Upper lobe of left lung (tissue), 4 donors: ENCODE measurements around the gene XXYLT1.

ENCODE experiments used
- CTCF ChIP-seq, 6 experiments: fragments of 450-650 bp in 4 of 6; fragments of 200-600 bp in 2 of 6; sonication (generic) in 2 of 6; IDR thresholded peaks; one replicate each; pipeline ENCODE4 v1.5.1; 2016 to 2019; ENCODE audit warnings: antibody characterized with exemption in 6 of 6
- EP300 ChIP-seq, 4 donors: sonication (generic); formaldehyde crosslinking; IDR thresholded peaks; one replicate each; pipeline ENCODE4 v1.5.1; 2017; ENCODE audit warnings: antibody characterized with exemption in 4 of 4, control low read depth in 2 of 4
- POLR2A ChIP-seq, 4 donors: fragments of 450-650 bp; IDR thresholded peaks; one replicate each; pipeline ENCODE4 v1.5.1; 2016 to 2017; ENCODE audit warnings: antibody characterized with exemption in 4 of 4, mild to moderate bottlenecking in 2 of 4
- POLR2AphosphoS5 ChIP-seq, 2 donors: sonication (generic); formaldehyde crosslinking; IDR thresholded peaks; one replicate each; pipeline ENCODE4 v1.5.1; 2017; ENCODE audit warnings: antibody characterized with exemption in 2 of 2

GRCh38 chr3:195113048-195113447, 157.9 kb downstream of the XXYLT1 start:
- TF ChIP-seq CTCF (IDR thresholded peaks at IDR 0.05) = no peak
- TF ChIP-seq EP300 (IDR thresholded peaks at IDR 0.05) = no peak
- no peak for TF ChIP-seq POLR2AphosphoS5 (IDR thresholded peaks at IDR 0.05)
- TF ChIP-seq POLR2A (IDR thresholded peaks at IDR 0.05) = no peak
